Measurements from ENCODE around the gene OR2AG2. TPM values are rescaled to one million over a fixed set of nuclear protein-coding genes. Genes with fewer than 3 reads are reported as not detected.
A peak's percentile ranks its signal among the peaks of the same experiment; 100 is the strongest.

The OR2AG2 gene
- total RNA-seq, 1 donor from 2014 or later: 0.48 TPM

DNA sequence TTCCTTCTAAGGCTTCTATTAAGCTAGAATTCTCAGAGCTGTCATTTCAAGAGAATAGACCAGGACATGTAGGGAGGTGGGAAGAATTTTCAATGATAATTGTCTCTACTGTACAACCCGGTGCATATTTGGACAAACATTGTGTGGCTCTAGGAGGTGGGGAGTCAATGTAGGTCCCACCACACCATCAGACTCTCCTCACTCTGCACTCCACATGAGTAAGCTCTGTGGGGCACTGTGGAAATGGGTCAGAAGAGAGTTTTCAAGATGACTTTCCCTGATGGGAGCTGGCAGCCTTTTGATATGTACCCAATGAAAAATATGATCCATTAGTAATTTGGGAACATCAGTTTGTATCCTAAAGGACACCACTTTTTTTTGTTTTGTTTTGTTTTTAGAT lies 33.2 kb downstream of the OR2AG2 start:
- no peaks in the 10 kb centered on the region for H3K36me3 Mint-ChIP-seq (ENCODE audit: insufficient read depth)
- TF ChIP-seq, protein P1, sequence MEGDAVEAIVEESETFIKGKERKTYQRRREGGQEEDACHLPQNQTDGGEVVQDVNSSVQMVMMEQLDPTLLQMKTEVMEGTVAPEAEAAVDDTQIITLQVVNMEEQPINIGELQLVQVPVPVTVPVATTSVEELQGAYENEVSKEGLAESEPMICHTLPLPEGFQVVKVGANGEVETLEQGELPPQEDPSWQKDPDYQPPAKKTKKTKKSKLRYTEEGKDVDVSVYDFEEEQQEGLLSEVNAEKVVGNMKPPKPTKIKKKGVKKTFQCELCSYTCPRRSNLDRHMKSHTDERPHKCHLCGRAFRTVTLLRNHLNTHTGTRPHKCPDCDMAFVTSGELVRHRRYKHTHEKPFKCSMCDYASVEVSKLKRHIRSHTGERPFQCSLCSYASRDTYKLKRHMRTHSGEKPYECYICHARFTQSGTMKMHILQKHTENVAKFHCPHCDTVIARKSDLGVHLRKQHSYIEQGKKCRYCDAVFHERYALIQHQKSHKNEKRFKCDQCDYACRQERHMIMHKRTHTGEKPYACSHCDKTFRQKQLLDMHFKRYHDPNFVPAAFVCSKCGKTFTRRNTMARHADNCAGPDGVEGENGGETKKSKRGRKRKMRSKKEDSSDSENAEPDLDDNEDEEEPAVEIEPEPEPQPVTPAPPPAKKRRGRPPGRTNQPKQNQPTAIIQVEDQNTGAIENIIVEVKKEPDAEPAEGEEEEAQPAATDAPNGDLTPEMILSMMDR (IDR thresholded peaks at IDR 0.05; ENCODE audit: unreplicated experiment): no peak

DNA sequence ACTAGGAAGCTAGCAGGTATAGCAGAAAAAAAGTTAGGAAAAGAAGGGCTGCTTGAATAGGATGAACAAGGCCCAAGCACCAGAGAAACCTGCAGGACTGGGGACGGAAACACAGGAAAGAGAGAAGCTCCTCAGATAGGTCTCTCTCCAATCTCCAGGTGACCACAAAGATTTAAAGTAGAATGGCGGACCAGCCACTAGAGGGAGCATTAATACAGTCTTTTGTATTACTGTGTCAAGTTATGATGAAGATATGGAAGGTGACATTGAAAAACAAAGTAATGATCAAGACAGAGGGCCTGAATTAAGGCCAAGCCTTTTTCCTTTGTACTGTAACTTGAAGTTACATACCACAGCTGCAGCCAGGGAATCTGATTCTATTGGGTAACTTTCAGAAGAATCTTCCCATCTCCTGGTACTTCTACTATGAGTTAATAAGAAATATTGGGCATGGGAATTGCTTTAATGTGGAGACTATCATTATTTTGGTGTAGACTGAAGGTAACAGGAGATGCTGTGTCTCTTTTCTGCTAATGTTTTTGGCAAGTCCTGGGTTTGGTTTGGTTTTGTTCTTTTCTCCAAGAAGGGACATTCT lies 33.8 kb downstream of the OR2AG2 start:
- no peak for DNase-seq (ENCODE audit: low spot score, unreplicated experiment)
- no peaks in the 10 kb centered on the region for H3K36me3 Mint-ChIP-seq (ENCODE audit: insufficient read depth)
- no peak overlapping the region for H3K4me3 Mint-ChIP-seq (ENCODE audit: low read depth)
- no peaks in the 10 kb centered on the region for H3K4me1 Mint-ChIP-seq (ENCODE audit: low read depth)
- H3K9me3 Mint-ChIP-seq (ENCODE audit: low read depth): no peaks in the 10 kb centered on the region
- H3K27me3 Mint-ChIP-seq: peaks cover 3% of the 10 kb centered on the region
- TF ChIP-seq, protein P1 (IDR thresholded peaks at IDR 0.05; ENCODE audit: unreplicated experiment): peak; percentile 71
- no peak overlapping the region for H3K27ac Mint-ChIP-seq

More for the DNA sequence above, 33.2 kb downstream of the OR2AG2 start:
- Mint-ChIP-seq H3K9me3 (ENCODE audit: low read depth) (no peaks in the 10 kb centered on the region), H3K4me1 (ENCODE audit: low read depth) (no peaks in the 10 kb centered on the region), H3K27me3 (peaks cover 3% of the 10 kb centered on the region), H3K4me3 (ENCODE audit: low read depth) (no peak overlapping the region), H3K27ac (no peak overlapping the region)
- no peak for DNase-seq (ENCODE audit: low spot score, unreplicated experiment)

DNA sequence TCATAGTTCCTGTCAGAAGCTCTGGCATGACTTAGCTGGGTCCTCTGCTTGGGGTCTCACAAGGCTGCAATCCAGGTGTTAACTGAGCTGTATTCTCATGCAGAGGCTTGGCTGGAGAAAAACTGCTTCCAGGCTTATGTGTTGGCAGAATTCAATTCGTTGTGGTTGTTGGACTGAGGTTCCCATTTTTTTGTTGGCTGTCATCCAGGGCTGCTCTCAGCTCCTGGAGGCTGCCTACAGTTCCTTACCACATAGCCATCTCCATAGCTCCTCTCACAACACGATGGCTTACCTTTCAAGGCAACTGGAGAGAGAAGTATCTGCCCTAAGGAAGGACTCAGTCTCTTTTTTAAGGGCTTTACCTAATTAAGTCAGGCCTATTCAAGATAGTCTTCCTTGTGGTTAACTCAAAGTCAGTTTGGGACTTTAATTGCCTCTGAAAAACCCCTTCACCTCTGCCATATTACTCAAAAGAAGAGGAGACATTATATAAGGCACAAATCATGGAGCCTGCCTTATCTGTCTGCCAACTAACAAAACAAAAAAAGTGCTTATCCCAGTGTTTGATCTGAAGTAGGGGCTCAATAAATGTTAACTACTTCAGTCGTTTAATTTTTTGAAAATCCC lies 35.2 kb downstream of the OR2AG2 start:
- DNase-seq (ENCODE audit: low spot score, unreplicated experiment): no peak
- Mint-ChIP-seq H3K4me3 (ENCODE audit: low read depth) (no peak overlapping the region), H3K27me3 (peaks cover 3% of the 10 kb centered on the region), H3K36me3 (ENCODE audit: insufficient read depth) (no peaks in the 10 kb centered on the region), H3K27ac (no peak overlapping the region), H3K9me3 (ENCODE audit: low read depth) (no peaks in the 10 kb centered on the region), H3K4me1 (ENCODE audit: low read depth) (no peaks in the 10 kb centered on the region)
- TF ChIP-seq, protein P1 (IDR thresholded peaks at IDR 0.05; ENCODE audit: unreplicated experiment): no peak

DNA sequence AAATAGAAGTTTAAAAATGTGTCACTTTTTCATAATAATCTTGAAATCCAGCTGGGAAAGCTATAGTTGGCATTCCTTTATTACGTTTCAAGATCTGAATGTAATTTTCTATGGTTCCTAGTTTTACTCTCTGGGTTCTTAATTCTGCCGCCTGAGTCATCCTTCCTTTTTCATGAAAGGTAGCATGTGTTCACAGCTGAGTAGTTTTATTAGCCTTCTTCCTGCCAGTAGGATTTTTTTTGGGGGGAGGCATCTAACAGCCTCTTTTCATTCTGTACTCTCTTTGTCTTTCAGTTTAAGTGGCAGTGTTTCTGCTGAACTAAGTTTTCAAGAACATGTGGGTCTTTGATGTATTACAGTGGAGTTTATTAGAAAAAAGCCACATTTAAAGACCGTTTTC lies 36.5 kb downstream of the OR2AG2 start:
- H3K9me3 Mint-ChIP-seq (ENCODE audit: low read depth): no peaks in the 10 kb centered on the region

DNA sequence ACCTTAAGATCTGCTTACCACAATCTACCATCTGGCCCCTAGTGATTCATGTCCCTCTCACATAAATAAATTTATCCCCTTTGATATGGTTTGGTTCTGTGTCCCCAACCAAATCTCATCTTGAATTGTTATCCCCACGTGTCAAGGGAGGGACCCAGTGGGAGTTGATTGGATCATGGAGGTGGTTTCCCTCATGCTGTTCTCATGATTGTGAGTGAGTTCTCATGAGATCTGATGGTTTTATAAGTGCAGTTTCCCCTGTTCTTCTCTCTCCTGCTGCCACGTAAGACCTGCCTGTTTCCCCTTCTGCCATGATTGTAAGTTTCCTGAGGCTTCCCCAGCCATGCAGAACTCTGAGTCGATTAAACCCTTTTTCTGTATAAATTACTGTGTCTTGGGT lies 37.2 kb downstream of the OR2AG2 start:
- H3K4me3 Mint-ChIP-seq (ENCODE audit: low read depth): no peak overlapping the region
- DNase-seq (ENCODE audit: low spot score, unreplicated experiment): no peak
- TF ChIP-seq, protein P1 (IDR thresholded peaks at IDR 0.05; ENCODE audit: unreplicated experiment): no peak
- H3K9me3 Mint-ChIP-seq (ENCODE audit: low read depth): no peaks in the 10 kb centered on the region
- H3K4me1 Mint-ChIP-seq (ENCODE audit: low read depth): no peaks in the 10 kb centered on the region
- H3K27ac Mint-ChIP-seq: no peak overlapping the region
- no peaks in the 10 kb centered on the region for H3K36me3 Mint-ChIP-seq (ENCODE audit: insufficient read depth)
- H3K27me3 Mint-ChIP-seq: peaks cover 3% of the 10 kb centered on the region

More for the DNA sequence above, 36.5 kb downstream of the OR2AG2 start:
- no peaks in the 10 kb centered on the region for H3K36me3 Mint-ChIP-seq (ENCODE audit: insufficient read depth)
- no peak overlapping the region for H3K4me3 Mint-ChIP-seq (ENCODE audit: low read depth)
- peaks cover 3% of the 10 kb centered on the region for H3K27me3 Mint-ChIP-seq
- H3K4me1 Mint-ChIP-seq (ENCODE audit: low read depth): no peaks in the 10 kb centered on the region
- H3K27ac Mint-ChIP-seq: no peak overlapping the region
- no peak for DNase-seq (ENCODE audit: low spot score, unreplicated experiment)
- TF ChIP-seq, protein P1 (IDR thresholded peaks at IDR 0.05; ENCODE audit: unreplicated experiment): no peak

All from progenitor cell of endocrine pancreas (in vitro differentiated cells).